IMR-90 (cell line): ENCODE measurements around the gene RSPO4. TPM values are rescaled to one million over a fixed set of nuclear protein-coding genes. Genes with fewer than 3 reads are reported as not detected.

Experiments
- ATAC-seq: fragments of 200-7000 bp; cut with Tn5 transposase; 2 replicates; pipeline ENCODE4 v1.9.1; 2020; ENCODE audit warnings: low read depth, mild to moderate bottlenecking, moderate library complexity
- BruUV-seq: library from RNA; stranded (reverse); fragments of 400-500 nt; replicated peaks from 2 replicates; lab custom pipeline; 2021; lab: Mats Ljungman, UMichigan
- CTCF ChIA-PET: fragments of 300-600 bp; formaldehyde crosslinking; extraction: SDS; loops from one replicate; lab custom pipeline; 2021; ENCODE audit warnings: antibody characterized with exemption; lab: Yijun Ruan, JAX
- POLR2A ChIA-PET: fragments of 300-600 bp; sonication (Branson Sonifier 250); formaldehyde crosslinking; loops from one replicate; lab custom pipeline; 2022; ENCODE audit warnings: antibody characterized with exemption; ENCODE audit not compliant: unreplicated experiment; lab: Charles Lee
- DNase-seq: peaks from one replicate; pipeline ENCODE4 v3.0.0; 2013
- H2AFZ ChIP-seq: replicated peaks from 2 replicates; pipeline ENCODE3; 2013; ENCODE audit warnings: low read length, mild to moderate bottlenecking; ENCODE audit not compliant: poor library complexity
- H2AK5ac ChIP-seq: 2 replicates; pipeline ENCODE4 v1.6.1; 2013; ENCODE audit warnings: low read depth, low read length, inconsistent platforms
- H2AK9ac ChIP-seq: replicated peaks from 2 replicates; pipeline ENCODE3; 2013; ENCODE audit warnings: mild to moderate bottlenecking, low read depth, low read length, moderate library complexity; ENCODE audit not compliant: poor library complexity
- H2BK120ac ChIP-seq: 2 replicates; pipeline ENCODE4 v1.6.1; 2013; ENCODE audit warnings: low read depth, low read length, inconsistent platforms
- H2BK15ac ChIP-seq: 3 replicates; pipeline ENCODE4 v1.6.1; 2013; ENCODE audit warnings: low read depth, low read length, inconsistent platforms
- H2BK20ac ChIP-seq: 2 replicates; pipeline ENCODE4 v1.6.1; 2013; ENCODE audit warnings: low read depth, mild to moderate bottlenecking, inconsistent platforms, low read length, moderate library complexity
- H2BK5ac ChIP-seq: 2 replicates; pipeline ENCODE4 v1.6.1; 2013; ENCODE audit warnings: mild to moderate bottlenecking, low read depth, low read length, inconsistent platforms; ENCODE audit not compliant: poor library complexity, severe bottlenecking
- H3K14ac ChIP-seq: replicated peaks from 2 replicates; pipeline ENCODE4 v1.6.1; 2013; ENCODE audit warnings: low read depth, low read length, inconsistent platforms
- H3K18ac ChIP-seq: 2 replicates; pipeline ENCODE4 v1.6.1; 2013; ENCODE audit warnings: low read depth, low read length, control low read depth
- H3K23ac ChIP-seq: 2 replicates; pipeline ENCODE4 v1.6.1; 2013; ENCODE audit warnings: low read depth, low read length, inconsistent platforms
- H3K27ac ChIP-seq: 2 replicates; pipeline ENCODE4 v1.5.1; 2013; ENCODE audit warnings: mild to moderate bottlenecking, control low read depth, low read length; ENCODE audit not compliant: insufficient read depth
- H3K27me3 ChIP-seq: 2 replicates; pipeline ENCODE4 v1.6.1; 2013; ENCODE audit warnings: low read length; ENCODE audit not compliant: control insufficient read depth, insufficient read depth
- H3K36me3 ChIP-seq: 2 replicates; pipeline ENCODE4 v1.6.1; 2013; ENCODE audit warnings: low read length, mixed read lengths; ENCODE audit not compliant: control insufficient read depth, insufficient read depth
- H3K4ac ChIP-seq: 2 replicates; pipeline ENCODE4 v1.6.1; 2013; ENCODE audit warnings: low read depth, low read length, inconsistent platforms
- H3K4me1 ChIP-seq: 2 replicates; pipeline ENCODE4 v1.6.1; 2013; ENCODE audit warnings: low read length, mixed read lengths; ENCODE audit not compliant: control insufficient read depth, insufficient read depth
- H3K4me2 ChIP-seq: 2 replicates; pipeline ENCODE4 v1.6.1; 2013; ENCODE audit warnings: low read depth, mild to moderate bottlenecking, control low read depth, low read length, moderate library complexity
- H3K4me3 ChIP-seq: 2 replicates; pipeline ENCODE4 v1.5.1; 2013; ENCODE audit warnings: low read depth, mild to moderate bottlenecking, control low read depth, low read length, moderate library complexity; ENCODE audit not compliant: insufficient read depth
- H3K56ac ChIP-seq: 2 replicates; pipeline ENCODE4 v1.6.1; 2013; ENCODE audit warnings: low read length, inconsistent platforms; ENCODE audit not compliant: insufficient read depth; ENCODE audit errors: extremely low read depth
- H3K79me1 ChIP-seq, 2 experiments: 2 replicates each; pipeline ENCODE4 v1.6.1; 2013; ENCODE audit warnings: low read length in 2 of 2, inconsistent platforms in 1 of 2, low read depth in 1 of 2
- H3K9ac ChIP-seq: 2 replicates; pipeline ENCODE4 v1.6.1; 2013; ENCODE audit warnings: low read depth, low read length, control low read depth
- H3K9me1 ChIP-seq: 2 replicates; pipeline ENCODE4 v1.6.1; 2013; ENCODE audit warnings: low read length, inconsistent platforms; ENCODE audit not compliant: insufficient read depth
- H3K9me3 ChIP-seq: 2 replicates; pipeline ENCODE4 v1.6.1; 2013; ENCODE audit warnings: low read length; ENCODE audit not compliant: control insufficient read depth, insufficient read depth
- H4K20me1 ChIP-seq: 2 replicates; pipeline ENCODE4 v1.6.1; 2013; ENCODE audit warnings: low read length, inconsistent platforms; ENCODE audit not compliant: insufficient read depth
- H4K5ac ChIP-seq: 2 replicates; pipeline ENCODE4 v1.6.1; 2013; ENCODE audit warnings: mild to moderate bottlenecking, low read depth, low read length, control low read depth
- H4K8ac ChIP-seq, 2 experiments: 2 replicates each; pipeline ENCODE4 v1.6.1; 2013; ENCODE audit warnings: low read depth in 2 of 2, low read length in 2 of 2, control low read depth in 1 of 2, inconsistent platforms in 1 of 2
- H4K91ac ChIP-seq: 2 replicates; pipeline ENCODE4 v1.6.1; 2013; ENCODE audit warnings: low read depth, low read length, inconsistent platforms; ENCODE audit not compliant: insufficient read depth
- BHLHE40 ChIP-seq: fragments of 150-350 bp; IDR thresholded peaks from 2 replicates; pipeline ENCODE4 v1.6.1; 2016; ENCODE audit warnings: mild to moderate bottlenecking, low read depth, low read length
- CEBPB ChIP-seq: IDR thresholded peaks from 2 replicates; pipeline ENCODE4 v1.6.1; 2012; ENCODE audit warnings: low read depth, low read length, improper control_type of control experiment
- CHD1 ChIP-seq: IDR thresholded peaks from 2 replicates; pipeline ENCODE4 v1.6.1; 2012; ENCODE audit warnings: low read depth, low read length, improper control_type of control experiment
- FOS ChIP-seq: fragments of 150-350 bp; IDR thresholded peaks from 2 replicates; pipeline ENCODE4 v1.6.1; 2016; ENCODE audit warnings: low read depth, low read length
- MAFK ChIP-seq: IDR thresholded peaks from 2 replicates; pipeline ENCODE4 v1.6.1; 2012; ENCODE audit warnings: low read depth, low read length, improper control_type of control experiment
- MAZ ChIP-seq: IDR thresholded peaks from 2 replicates; pipeline ENCODE4 v1.6.1; 2012; ENCODE audit warnings: low read depth, mild to moderate bottlenecking, low read length, improper control_type of control experiment, moderate library complexity, borderline replicate concordance
- MXI1 ChIP-seq: IDR thresholded peaks from 2 replicates; pipeline ENCODE4 v1.6.1; 2012; ENCODE audit warnings: low read depth, mild to moderate bottlenecking, low read length, moderate library complexity, borderline replicate concordance
- NFE2L2 ChIP-seq: fragments of 150-350 bp; IDR thresholded peaks from 2 replicates; pipeline ENCODE4 v1.6.1; 2016; ENCODE audit warnings: low read depth, mild to moderate bottlenecking, low read length
- POLR2A ChIP-seq: IDR thresholded peaks from 2 replicates; pipeline ENCODE4 v1.6.1; 2012; ENCODE audit warnings: mild to moderate bottlenecking, low read depth, low read length
- RAD21 ChIP-seq: IDR thresholded peaks from 2 replicates; pipeline ENCODE4 v1.6.1; 2012; ENCODE audit warnings: low read length, improper control_type of control experiment
- RCOR1 ChIP-seq: IDR thresholded peaks from 2 replicates; pipeline ENCODE4 v1.6.1; 2012; ENCODE audit warnings: mild to moderate bottlenecking, low read length, improper control_type of control experiment; ENCODE audit not compliant: insufficient replicate concordance
- RFX5 ChIP-seq: IDR thresholded peaks from 2 replicates; pipeline ENCODE4 v1.8.0; 2012; ENCODE audit warnings: low read depth, mild to moderate bottlenecking, low read length, moderate library complexity
- SMC3 ChIP-seq: fragments of 150-350 bp; IDR thresholded peaks from 2 replicates; pipeline ENCODE4 v1.6.1; 2016; ENCODE audit warnings: low read depth, mild to moderate bottlenecking, antibody characterized with exemption, low read length, moderate library complexity
- USF2 ChIP-seq: fragments of 150-350 bp; IDR thresholded peaks from 2 replicates; pipeline ENCODE4 v1.6.1; 2017; ENCODE audit warnings: mild to moderate bottlenecking, antibody characterized with exemption, low read length, low read depth
- WGBS, 2 experiments: methylation state at CpG; one replicate each; pipeline versions ENCODE4 v1.1.5 to v1.1.7; 2013; ENCODE audit warnings: missing lambda C conversion rate in 2 of 2; ENCODE audit not compliant: insufficient read length in 1 of 2; ENCODE audit errors: extremely low coverage in 2 of 2; 5-methylcytosine and 5-hydroxymethylcytosine counted together
- dilution Hi-C: fragments of 300-500 bp; cut with HindIII; formaldehyde crosslinking; loops from one replicate; pipeline ENCODE4 v1.14.3; 2018; ENCODE audit warnings: low sequenced_read_pairs; ENCODE audit not compliant: unreplicated experiment
- in situ Hi-C: fragments of 300-500 bp; cut with MboI; formaldehyde crosslinking; loops from 3 replicates; pipeline ENCODE4 v1.14.3; 2019; ENCODE audit warnings: low sequenced_read_pairs, inconsistent platforms, mixed read lengths
- intact Hi-C: fragments of 100-400 bp; cut with micrococcal nuclease; formaldehyde crosslinking; loops from 2 replicates; pipeline ENCODE4 v1.10.0; 2022
- polyA plus RNA-seq, 3 experiments: library from polyadenylated mRNA; depleted of rRNA; stranded (reverse); fragments of >200 nt; gene quantifications; 2 replicates each; pipeline ENCODE4 v1.2.3, GENCODE V29; 2012; ENCODE audit warnings: low replicate concordance in 1 of 3
- total RNA-seq: library from RNA; depleted of rRNA; stranded (reverse); fragments of >200 nt; gene quantifications from 2 replicates; pipeline ENCODE4 v1.2.3, GENCODE V29; 2012
- TF ChIP-seq, protein P1 (sequence below): conservative IDR thresholded peaks from 2 replicates; pipeline ENCODE4 v1.5.1; 2012; ENCODE audit warnings: mild to moderate bottlenecking, low read depth, low read length, improper control_type of control experiment
- TF ChIP-seq, protein P2 (sequence below): fragments of 150-350 bp; IDR thresholded peaks from 2 replicates; pipeline ENCODE4 v1.6.1; 2016; ENCODE audit warnings: low read depth, mild to moderate bottlenecking, low read length, moderate library complexity, borderline replicate concordance

Gene RSPO4
- total and polyA plus RNA-seq, 2 of the 4 experiments (the other 2 are of a cell fraction) = not detected

- no TSS peak for BruUV-seq
These were observed 61.2 kb downstream of the RSPO4 start for GRCh38 chr20:940926-941325.

More at GRCh38 chr20:940926-941325, 61.2 kb downstream of the RSPO4 start:
- peak overlapping the region; percentile 33 for H2AFZ ChIP-seq
- POLR2A ChIA-PET = no interaction called here
- intact Hi-C loops (no loop called here), in situ Hi-C loops (no loop called here), dilution Hi-C loops (no loop called here)
- no peak overlapping the region for H2BK5ac ChIP-seq
- H3K4me3 ChIP-seq = no peak overlapping the region
- no peak overlapping the region for H3K56ac ChIP-seq
- no peaks in the 10 kb centered on the region for H3K36me3 ChIP-seq
- H3K23ac ChIP-seq = no peak overlapping the region
- H2BK15ac ChIP-seq = no peak overlapping the region
- H3K27me3 ChIP-seq = no peaks in the 10 kb centered on the region; the same call in 1 of the 2 replicates
- H3K9ac ChIP-seq = no peak overlapping the region
- no peak overlapping the region for H3K18ac ChIP-seq
- ATAC-seq (no peak), DNase-seq (no peak)
- no peak overlapping the region for H4K91ac ChIP-seq
- no peak overlapping the region for H4K5ac ChIP-seq
- no peak overlapping the region for H2AK9ac ChIP-seq
- no peak overlapping the region for H2AK5ac ChIP-seq
- H3K14ac ChIP-seq = no peak overlapping the region
- no peaks in the 10 kb centered on the region for H4K20me1 ChIP-seq
- H3K9me1 ChIP-seq = no peaks in the 10 kb centered on the region
- H3K4ac ChIP-seq = no peak overlapping the region
- no peaks in the 10 kb centered on the region for H3K79me1 ChIP-seq
- H3K4me1 ChIP-seq = no peaks in the 10 kb centered on the region
- no peak overlapping the region for H3K4me2 ChIP-seq
- H3K9me3 ChIP-seq = no peaks in the 10 kb centered on the region
- H2BK20ac ChIP-seq = no peak overlapping the region
- no peak overlapping the region for H3K27ac ChIP-seq
- no peak overlapping the region for H4K8ac ChIP-seq
- TF ChIP-seq POLR2A (no peak), RAD21 (no peak), MAFK (no peak), MAZ (no peak), FOS (no peak), CEBPB (no peak), USF2 (no peak), MXI1 (no peak), CHD1 (no peak), BHLHE40 (no peak), RCOR1 (no peak), SMC3 (no peak), RFX5 (no peak), NFE2L2 (no peak)
- TF ChIP-seq, protein P1, sequence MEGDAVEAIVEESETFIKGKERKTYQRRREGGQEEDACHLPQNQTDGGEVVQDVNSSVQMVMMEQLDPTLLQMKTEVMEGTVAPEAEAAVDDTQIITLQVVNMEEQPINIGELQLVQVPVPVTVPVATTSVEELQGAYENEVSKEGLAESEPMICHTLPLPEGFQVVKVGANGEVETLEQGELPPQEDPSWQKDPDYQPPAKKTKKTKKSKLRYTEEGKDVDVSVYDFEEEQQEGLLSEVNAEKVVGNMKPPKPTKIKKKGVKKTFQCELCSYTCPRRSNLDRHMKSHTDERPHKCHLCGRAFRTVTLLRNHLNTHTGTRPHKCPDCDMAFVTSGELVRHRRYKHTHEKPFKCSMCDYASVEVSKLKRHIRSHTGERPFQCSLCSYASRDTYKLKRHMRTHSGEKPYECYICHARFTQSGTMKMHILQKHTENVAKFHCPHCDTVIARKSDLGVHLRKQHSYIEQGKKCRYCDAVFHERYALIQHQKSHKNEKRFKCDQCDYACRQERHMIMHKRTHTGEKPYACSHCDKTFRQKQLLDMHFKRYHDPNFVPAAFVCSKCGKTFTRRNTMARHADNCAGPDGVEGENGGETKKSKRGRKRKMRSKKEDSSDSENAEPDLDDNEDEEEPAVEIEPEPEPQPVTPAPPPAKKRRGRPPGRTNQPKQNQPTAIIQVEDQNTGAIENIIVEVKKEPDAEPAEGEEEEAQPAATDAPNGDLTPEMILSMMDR = no peak
- TF ChIP-seq, protein P2, sequence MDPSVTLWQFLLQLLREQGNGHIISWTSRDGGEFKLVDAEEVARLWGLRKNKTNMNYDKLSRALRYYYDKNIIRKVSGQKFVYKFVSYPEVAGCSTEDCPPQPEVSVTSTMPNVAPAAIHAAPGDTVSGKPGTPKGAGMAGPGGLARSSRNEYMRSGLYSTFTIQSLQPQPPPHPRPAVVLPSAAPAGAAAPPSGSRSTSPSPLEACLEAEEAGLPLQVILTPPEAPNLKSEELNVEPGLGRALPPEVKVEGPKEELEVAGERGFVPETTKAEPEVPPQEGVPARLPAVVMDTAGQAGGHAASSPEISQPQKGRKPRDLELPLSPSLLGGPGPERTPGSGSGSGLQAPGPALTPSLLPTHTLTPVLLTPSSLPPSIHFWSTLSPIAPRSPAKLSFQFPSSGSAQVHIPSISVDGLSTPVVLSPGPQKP = no peak
- no peak overlapping the region for H2BK120ac ChIP-seq
- CTCF ChIA-PET = no interaction called here
- WGBS, 2 experiments = 39% methylated on average over 3 of the region's 5 CpGs; no CpG with 5 or more reads in 1 of the 2 experiments
